Kidney epithelial cell (primary cell): ENCODE results near the gene GPA33. TPM values are rescaled to one million over a fixed set of nuclear protein-coding genes. Genes with fewer than 3 reads are reported as not detected.

Source experiments
- DNase-seq: peaks from one replicate; pipeline ENCODE4 v3.0.0-alpha.2; 2010; ENCODE audit warnings: low read depth
- H3K27me3 ChIP-seq: 2 replicates; pipeline ENCODE4 v1.6.0; 2011; ENCODE audit warnings: low read length; ENCODE audit not compliant: control insufficient read depth, insufficient read depth
- H3K36me3 ChIP-seq: 2 replicates; pipeline ENCODE4 v1.5.1; 2011; ENCODE audit warnings: low read length; ENCODE audit not compliant: control insufficient read depth, insufficient read depth
- H3K4me3 ChIP-seq: 2 replicates; pipeline ENCODE4 v1.5.1; 2011; ENCODE audit warnings: low read depth, mild to moderate bottlenecking, control low read depth, low read length
- total RNA-seq: library from RNA; depleted of rRNA; stranded (reverse); fragments of >200 nt; gene quantifications from 2 replicates; pipeline ENCODE4 v1.2.3, GENCODE V29; 2015
- TF ChIP-seq, protein P1 (sequence below): IDR thresholded peaks from 2 replicates; pipeline ENCODE4 v1.5.1; 2011; ENCODE audit warnings: mild to moderate bottlenecking, moderate library complexity, low read length, control low read depth, inconsistent platforms; ENCODE audit not compliant: insufficient read depth, poor library complexity, severe bottlenecking

Gene GPA33
- total RNA-seq, 1 donor from 2014 or later, result not detected

GRCh38 chr1:167100730-167101129, 10.6 kb upstream of the GPA33 start:
- no peaks in the 10 kb centered on the region for H3K27me3 ChIP-seq
- H3K4me3 ChIP-seq, result no peak overlapping the region
- H3K36me3 ChIP-seq, result no peaks in the 10 kb centered on the region
- no peak for DNase-seq
- TF ChIP-seq, protein P1, sequence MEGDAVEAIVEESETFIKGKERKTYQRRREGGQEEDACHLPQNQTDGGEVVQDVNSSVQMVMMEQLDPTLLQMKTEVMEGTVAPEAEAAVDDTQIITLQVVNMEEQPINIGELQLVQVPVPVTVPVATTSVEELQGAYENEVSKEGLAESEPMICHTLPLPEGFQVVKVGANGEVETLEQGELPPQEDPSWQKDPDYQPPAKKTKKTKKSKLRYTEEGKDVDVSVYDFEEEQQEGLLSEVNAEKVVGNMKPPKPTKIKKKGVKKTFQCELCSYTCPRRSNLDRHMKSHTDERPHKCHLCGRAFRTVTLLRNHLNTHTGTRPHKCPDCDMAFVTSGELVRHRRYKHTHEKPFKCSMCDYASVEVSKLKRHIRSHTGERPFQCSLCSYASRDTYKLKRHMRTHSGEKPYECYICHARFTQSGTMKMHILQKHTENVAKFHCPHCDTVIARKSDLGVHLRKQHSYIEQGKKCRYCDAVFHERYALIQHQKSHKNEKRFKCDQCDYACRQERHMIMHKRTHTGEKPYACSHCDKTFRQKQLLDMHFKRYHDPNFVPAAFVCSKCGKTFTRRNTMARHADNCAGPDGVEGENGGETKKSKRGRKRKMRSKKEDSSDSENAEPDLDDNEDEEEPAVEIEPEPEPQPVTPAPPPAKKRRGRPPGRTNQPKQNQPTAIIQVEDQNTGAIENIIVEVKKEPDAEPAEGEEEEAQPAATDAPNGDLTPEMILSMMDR, result no peak

DNA sequence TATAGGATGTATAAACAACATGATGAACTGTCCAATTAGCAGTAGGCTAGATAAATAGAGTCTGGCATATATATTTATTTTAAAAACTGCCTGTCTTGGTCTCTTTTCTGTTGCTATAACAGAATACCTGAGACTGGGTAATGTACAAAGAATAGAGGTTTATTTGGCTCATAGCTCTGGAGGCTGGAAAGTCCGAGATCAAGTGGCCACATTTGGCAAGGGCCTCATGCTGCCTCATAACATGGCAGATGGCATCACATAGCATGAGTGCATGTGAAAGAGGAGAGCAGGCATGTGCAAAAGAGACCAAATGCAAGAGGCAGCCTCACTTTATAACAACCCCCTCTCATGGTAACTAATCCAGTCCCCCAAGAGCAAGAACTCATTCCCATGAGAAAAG, 9.7 kb upstream of the GPA33 start:
- TF ChIP-seq, protein P1, result no peak
- H3K4me3 ChIP-seq, result no peak overlapping the region
- no peaks in the 10 kb centered on the region for H3K27me3 ChIP-seq
- no peaks in the 10 kb centered on the region for H3K36me3 ChIP-seq
- DNase-seq, result no peak

GRCh38 chr1:167095368-167095767, 5.2 kb upstream of the GPA33 start:
- TF ChIP-seq, protein P1, result no peak
- Histone ChIP-seq H3K27me3 (no peaks in the 10 kb centered on the region), H3K4me3 (no peak overlapping the region), H3K36me3 (no peaks in the 10 kb centered on the region)
- no peak for DNase-seq

- no peak for DNase-seq
- no peaks in the 10 kb centered on the region for H3K36me3 ChIP-seq
- TF ChIP-seq, protein P1, result no peak
- no peaks in the 10 kb centered on the region for H3K27me3 ChIP-seq
- no peak overlapping the region for H3K4me3 ChIP-seq
Measured at GRCh38 chr1:167094690-167095089, 4.5 kb upstream of the GPA33 start.

DNA sequence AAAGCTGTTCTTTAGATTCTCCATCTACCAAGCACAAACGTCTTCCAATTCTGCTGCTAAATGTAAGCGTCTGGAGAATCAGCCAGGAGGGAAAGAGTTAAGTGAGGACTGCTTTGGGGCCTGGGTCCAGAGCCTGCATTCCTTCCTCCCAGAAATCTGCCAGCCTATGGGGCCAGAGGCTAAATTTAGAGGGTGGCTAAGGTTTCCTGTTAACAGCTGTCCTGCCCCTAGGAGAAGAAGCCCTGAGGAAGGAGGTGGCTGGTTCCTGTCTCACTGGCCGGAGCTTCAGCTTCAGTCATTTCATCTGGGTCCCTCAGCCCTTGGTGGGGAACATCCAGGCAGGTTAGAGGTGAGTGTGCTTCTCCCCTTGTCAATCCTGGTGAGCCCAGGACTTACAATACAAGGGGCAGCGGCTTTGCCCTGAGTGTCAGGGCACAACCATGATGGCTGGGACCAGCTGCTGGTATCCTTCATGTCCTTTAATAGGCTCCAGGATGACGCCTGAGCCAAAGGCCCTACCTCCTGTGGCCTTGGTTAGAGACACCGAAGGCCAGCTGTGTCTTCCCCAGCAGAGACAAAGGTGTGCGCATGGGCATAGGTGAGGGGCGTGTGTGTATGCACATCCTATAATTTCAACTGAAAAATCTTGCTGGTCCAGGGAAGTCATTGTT, 3.8 kb upstream of the GPA33 start, which contains the start of gene STYXL2:
Gene STYXL2 (plus strand): TSS at position 230 of the 671 bp plus-strand sequence. CDS start 775 bp downstream, outside the sequence.
- no peaks in the 10 kb centered on the region for H3K36me3 ChIP-seq
- no peaks in the 10 kb centered on the region for H3K27me3 ChIP-seq
- TF ChIP-seq, protein P1, result no peak
- no peak within 1 kb of the TSS for H3K4me3 ChIP-seq
- no peak for DNase-seq

GRCh38 chr1:167092653-167093052, 2.5 kb upstream of the GPA33 start:
- DNase-seq, result no peak

More at GRCh38 chr1:167092653-167093052, 2.5 kb upstream of the GPA33 start:
- no peaks in the 10 kb centered on the region for H3K27me3 ChIP-seq
- TF ChIP-seq, protein P1, result no peak
- no peak overlapping the region for H3K4me3 ChIP-seq
- no peaks in the 10 kb centered on the region for H3K36me3 ChIP-seq
